GM23338 (cell line): ENCODE data around the gene PRMT5. TPM values are rescaled to one million over a fixed set of nuclear protein-coding genes. Genes with fewer than 3 reads are reported as not detected.

Source experiments
- ATAC-seq: fragments of 200-7000 bp; cut with Tn5 transposase; 3 replicates; pipeline ENCODE4 v1.9.1; 2020
- DNase-seq: peaks from one replicate; pipeline ENCODE4 v3.0.0-alpha.2; 2015; ENCODE audit warnings: low spot score
- H2AFZ ChIP-seq: fragments of 200-600 bp; sonication (generic); 2 replicates; pipeline ENCODE4 v1.8.0; 2016; ENCODE audit warnings: antibody characterized with exemption, mild to moderate bottlenecking, moderate library complexity
- H3F3A ChIP-seq: fragments of 200-600 bp; sonication (generic); replicated peaks from 2 replicates; pipeline ENCODE4 v1.8.0; 2017; ENCODE audit warnings: antibody characterized with exemption, mixed run types, low read depth
- H3K27ac ChIP-seq: fragments of 200-600 bp; sonication (generic); 2 replicates; pipeline ENCODE4 v1.6.1; 2016; ENCODE audit warnings: low read depth
- H3K27me3 ChIP-seq: fragments of 200-600 bp; sonication (generic); 2 replicates; pipeline ENCODE4 v1.8.0; 2016; ENCODE audit warnings: mild to moderate bottlenecking, mixed run types, moderate library complexity; ENCODE audit not compliant: insufficient read depth
- H3K36me3 ChIP-seq: fragments of 200-600 bp; sonication (generic); 2 replicates; pipeline ENCODE4 v1.8.0; 2016; ENCODE audit warnings: mild to moderate bottlenecking; ENCODE audit not compliant: insufficient read depth
- H3K4me1 ChIP-seq: fragments of 200-600 bp; sonication (generic); 2 replicates; pipeline ENCODE4 v1.8.0; 2016; ENCODE audit warnings: mild to moderate bottlenecking, moderate library complexity; ENCODE audit not compliant: insufficient read depth
- H3K4me2 ChIP-seq: fragments of 200-600 bp; sonication (generic); 2 replicates; pipeline ENCODE4 v1.7.1; 2017; ENCODE audit warnings: mixed run types
- H3K4me3 ChIP-seq: fragments of 200-600 bp; sonication (generic); 2 replicates; pipeline ENCODE4 v1.6.1; 2016; ENCODE audit warnings: mixed run types
- H3K79me2 ChIP-seq: fragments of 200-600 bp; sonication (generic); replicated peaks from 2 replicates; pipeline ENCODE4 v1.8.0; 2017; ENCODE audit warnings: mild to moderate bottlenecking; ENCODE audit not compliant: insufficient read depth
- H3K9me2 ChIP-seq: fragments of 200-600 bp; sonication (generic); 2 replicates; pipeline ENCODE4 v1.8.0; 2017; ENCODE audit not compliant: insufficient read depth
- H4K20me1 ChIP-seq: fragments of 200-600 bp; sonication (generic); replicated peaks from 2 replicates; pipeline ENCODE4 v1.8.0; 2017; ENCODE audit warnings: mild to moderate bottlenecking; ENCODE audit not compliant: insufficient read depth
- H3K27ac Mint-ChIP-seq: 2 replicates; pipeline ENCODE4 v1.8.0; 2020; ENCODE audit warnings: inconsistent platforms, mild to moderate bottlenecking, moderate library complexity, mixed read lengths
- H3K27me3 Mint-ChIP-seq: 3 replicates; pipeline ENCODE4 v1.8.0; 2022; ENCODE audit warnings: low read depth, mild to moderate bottlenecking, moderate library complexity, mixed read lengths, inconsistent platforms; ENCODE audit not compliant: insufficient read depth, poor library complexity
- H3K36me3 Mint-ChIP-seq: 3 replicates; pipeline ENCODE4 v1.8.0; 2021; ENCODE audit warnings: low read depth, mild to moderate bottlenecking, inconsistent platforms, moderate library complexity, mixed read lengths
- H3K4me1 Mint-ChIP-seq: 3 replicates; pipeline ENCODE4 v1.8.0; 2020; ENCODE audit warnings: mild to moderate bottlenecking, inconsistent platforms, mixed read lengths
- H3K4me3 Mint-ChIP-seq: 3 replicates; pipeline ENCODE4 v1.8.0; 2021; ENCODE audit warnings: moderate library complexity, mild to moderate bottlenecking, inconsistent platforms, mixed read lengths
- H3K9me3 Mint-ChIP-seq: 3 replicates; pipeline ENCODE4 v1.8.0; 2020; ENCODE audit warnings: moderate library complexity, mild to moderate bottlenecking, inconsistent platforms, mixed read lengths
- CREB1 ChIP-seq: fragments of 250-450 bp; sonication (Bioruptor Pico); IDR thresholded peaks from 2 replicates; pipeline ENCODE4 v1.5.0; 2020; ENCODE audit warnings: low read depth, mild to moderate bottlenecking, moderate library complexity
- EZH2 ChIP-seq: fragments of 200-600 bp; sonication (generic); IDR thresholded peaks from one replicate; pipeline ENCODE4 v1.8.0; 2017; ENCODE audit warnings: antibody characterized with exemption, mild to moderate bottlenecking, low read depth; ENCODE audit not compliant: unreplicated experiment
- EZH2phosphoT487 ChIP-seq: fragments of 200-600 bp; sonication (generic); IDR thresholded peaks from one replicate; pipeline ENCODE4 v1.8.1; 2018; ENCODE audit warnings: antibody characterized with exemption; ENCODE audit not compliant: unreplicated experiment
- JUNB ChIP-seq: IDR thresholded peaks from one replicate; pipeline ENCODE4 v1.6.1; 2016; ENCODE audit warnings: antibody characterized with exemption; ENCODE audit not compliant: unreplicated experiment
- NANOG ChIP-seq: IDR thresholded peaks from 2 replicates; pipeline ENCODE4 v1.6.1; 2016; ENCODE audit warnings: antibody characterized with exemption, borderline replicate concordance
- POLR2AphosphoS5 ChIP-seq: IDR thresholded peaks from 2 replicates; pipeline ENCODE4 v1.6.1; 2016; ENCODE audit warnings: antibody characterized with exemption, low read depth
- STAT1 ChIP-seq: IDR thresholded peaks from one replicate; pipeline ENCODE4 v1.6.1; 2016; ENCODE audit warnings: antibody characterized with exemption; ENCODE audit not compliant: unreplicated experiment
- ZNF114 ChIP-seq: fragments of 250-450 bp; sonication (Bioruptor Pico); IDR thresholded peaks from 2 replicates; pipeline ENCODE4 v1.5.0; 2020; ENCODE audit warnings: mild to moderate bottlenecking, moderate library complexity
- ZNF331 ChIP-seq: fragments of 250-450 bp; sonication (Bioruptor Pico); IDR thresholded peaks from 2 replicates; pipeline ENCODE4 v1.5.0; 2020; ENCODE audit warnings: low read depth, mild to moderate bottlenecking, moderate library complexity
- polyA plus RNA-seq: library from polyadenylated mRNA; unstranded; fragments of >200 nt; fragmentation: Nextera tagmentation; extraction: Ambion mirVana; gene quantifications from 2 replicates; pipeline ENCODE4 v1.2.1, GENCODE V29; 2016
- total RNA-seq: library from RNA; depleted of rRNA; stranded (reverse); fragments of >200 nt; shearing (Covaris generic); gene quantifications from 2 replicates; pipeline ENCODE4 v1.2.3, GENCODE V29; 2014
- TF ChIP-seq, protein P1 (sequence below): IDR thresholded peaks from one replicate; pipeline ENCODE4 v1.6.1; 2018; ENCODE audit warnings: antibody characterized with exemption; ENCODE audit not compliant: unreplicated experiment
- TF ChIP-seq, protein P2 (sequence below): fragments of 250-450 bp; sonication (Bioruptor Pico); IDR thresholded peaks from 2 replicates; pipeline ENCODE4 v1.5.0; 2020; ENCODE audit warnings: mild to moderate bottlenecking, moderate library complexity
- TF ChIP-seq, protein P3 (sequence below): IDR thresholded peaks from 2 replicates; pipeline ENCODE4 v1.6.1; 2016; ENCODE audit warnings: antibody characterized with exemption
- TF ChIP-seq, protein P4 (sequence below), 2 experiments: fragments of 200-600 bp in 1 of 2; sonication (generic) in 1 of 2; conservative IDR thresholded peaks; 2 replicates each; pipeline versions ENCODE4 v1.5.1 to v1.6.1; 2016 to 2017; ENCODE audit warnings: antibody characterized with exemption in 2 of 2, low read depth in 2 of 2, mild to moderate bottlenecking in 2 of 2, moderate library complexity in 1 of 2

Gene PRMT5
- total and polyA plus RNA-seq, 2 experiments from 2014 or later: 68.8 to 124 TPM

DNA sequence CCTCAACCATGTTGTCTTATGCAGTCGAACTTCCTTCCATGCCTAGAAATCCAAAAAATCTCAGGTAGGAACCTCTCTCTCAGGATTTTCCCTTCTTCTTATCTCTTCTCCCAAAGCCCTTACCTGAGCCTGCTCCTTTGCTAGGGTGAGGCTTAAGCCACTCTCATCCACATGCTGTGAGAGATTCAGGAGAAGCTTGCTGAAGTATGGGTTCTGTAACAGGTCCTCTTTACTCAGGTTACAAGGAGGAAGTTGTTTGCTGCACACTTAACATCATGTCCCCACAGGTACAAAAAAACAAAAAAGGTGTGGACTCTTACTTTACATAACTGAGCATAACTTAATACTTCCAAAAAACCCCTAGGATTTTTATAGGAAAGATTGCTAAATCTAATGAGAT, 23.2 kb upstream of the PRMT5 start:
- Histone ChIP-seq H3K4me3 (no peak overlapping the region), H3K4me1 (peaks cover 10% of the 10 kb centered on the region), H2AFZ (no peak overlapping the region), H3K36me3 (no peaks in the 10 kb centered on the region), H3K27me3 (no peaks in the 10 kb centered on the region), H3K27ac (no peak overlapping the region), H3K4me2 (no peak overlapping the region), H4K20me1 (no peaks in the 10 kb centered on the region), H3K79me2 (no peaks in the 10 kb centered on the region), H3F3A (peaks cover 12% of the 10 kb centered on the region; the same call in 1 of the 2 replicates), H3K9me2 (no peaks in the 10 kb centered on the region)
- Mint-ChIP-seq H3K36me3 (peaks cover 54% of the 10 kb centered on the region), H3K4me3 (no peak overlapping the region), H3K27ac (no peak overlapping the region), H3K4me1 (peaks cover 14% of the 10 kb centered on the region), H3K9me3 (no peaks in the 10 kb centered on the region; the same call in 2 of the 3 replicates), H3K27me3 (peaks cover 5% of the 10 kb centered on the region)
- ATAC-seq (no peak), DNase-seq (no peak)
- TF ChIP-seq JUNB: no peak
- no peak for TF ChIP-seq ZNF114 (CRISPR knock-in tag)
- no peak for TF ChIP-seq POLR2AphosphoS5
- TF ChIP-seq EZH2: no peak
- no peak for TF ChIP-seq STAT1
- TF ChIP-seq, protein P1, sequence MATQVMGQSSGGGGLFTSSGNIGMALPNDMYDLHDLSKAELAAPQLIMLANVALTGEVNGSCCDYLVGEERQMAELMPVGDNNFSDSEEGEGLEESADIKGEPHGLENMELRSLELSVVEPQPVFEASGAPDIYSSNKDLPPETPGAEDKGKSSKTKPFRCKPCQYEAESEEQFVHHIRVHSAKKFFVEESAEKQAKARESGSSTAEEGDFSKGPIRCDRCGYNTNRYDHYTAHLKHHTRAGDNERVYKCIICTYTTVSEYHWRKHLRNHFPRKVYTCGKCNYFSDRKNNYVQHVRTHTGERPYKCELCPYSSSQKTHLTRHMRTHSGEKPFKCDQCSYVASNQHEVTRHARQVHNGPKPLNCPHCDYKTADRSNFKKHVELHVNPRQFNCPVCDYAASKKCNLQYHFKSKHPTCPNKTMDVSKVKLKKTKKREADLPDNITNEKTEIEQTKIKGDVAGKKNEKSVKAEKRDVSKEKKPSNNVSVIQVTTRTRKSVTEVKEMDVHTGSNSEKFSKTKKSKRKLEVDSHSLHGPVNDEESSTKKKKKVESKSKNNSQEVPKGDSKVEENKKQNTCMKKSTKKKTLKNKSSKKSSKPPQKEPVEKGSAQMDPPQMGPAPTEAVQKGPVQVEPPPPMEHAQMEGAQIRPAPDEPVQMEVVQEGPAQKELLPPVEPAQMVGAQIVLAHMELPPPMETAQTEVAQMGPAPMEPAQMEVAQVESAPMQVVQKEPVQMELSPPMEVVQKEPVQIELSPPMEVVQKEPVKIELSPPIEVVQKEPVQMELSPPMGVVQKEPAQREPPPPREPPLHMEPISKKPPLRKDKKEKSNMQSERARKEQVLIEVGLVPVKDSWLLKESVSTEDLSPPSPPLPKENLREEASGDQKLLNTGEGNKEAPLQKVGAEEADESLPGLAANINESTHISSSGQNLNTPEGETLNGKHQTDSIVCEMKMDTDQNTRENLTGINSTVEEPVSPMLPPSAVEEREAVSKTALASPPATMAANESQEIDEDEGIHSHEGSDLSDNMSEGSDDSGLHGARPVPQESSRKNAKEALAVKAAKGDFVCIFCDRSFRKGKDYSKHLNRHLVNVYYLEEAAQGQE: no peak
- TF ChIP-seq, protein P2, sequence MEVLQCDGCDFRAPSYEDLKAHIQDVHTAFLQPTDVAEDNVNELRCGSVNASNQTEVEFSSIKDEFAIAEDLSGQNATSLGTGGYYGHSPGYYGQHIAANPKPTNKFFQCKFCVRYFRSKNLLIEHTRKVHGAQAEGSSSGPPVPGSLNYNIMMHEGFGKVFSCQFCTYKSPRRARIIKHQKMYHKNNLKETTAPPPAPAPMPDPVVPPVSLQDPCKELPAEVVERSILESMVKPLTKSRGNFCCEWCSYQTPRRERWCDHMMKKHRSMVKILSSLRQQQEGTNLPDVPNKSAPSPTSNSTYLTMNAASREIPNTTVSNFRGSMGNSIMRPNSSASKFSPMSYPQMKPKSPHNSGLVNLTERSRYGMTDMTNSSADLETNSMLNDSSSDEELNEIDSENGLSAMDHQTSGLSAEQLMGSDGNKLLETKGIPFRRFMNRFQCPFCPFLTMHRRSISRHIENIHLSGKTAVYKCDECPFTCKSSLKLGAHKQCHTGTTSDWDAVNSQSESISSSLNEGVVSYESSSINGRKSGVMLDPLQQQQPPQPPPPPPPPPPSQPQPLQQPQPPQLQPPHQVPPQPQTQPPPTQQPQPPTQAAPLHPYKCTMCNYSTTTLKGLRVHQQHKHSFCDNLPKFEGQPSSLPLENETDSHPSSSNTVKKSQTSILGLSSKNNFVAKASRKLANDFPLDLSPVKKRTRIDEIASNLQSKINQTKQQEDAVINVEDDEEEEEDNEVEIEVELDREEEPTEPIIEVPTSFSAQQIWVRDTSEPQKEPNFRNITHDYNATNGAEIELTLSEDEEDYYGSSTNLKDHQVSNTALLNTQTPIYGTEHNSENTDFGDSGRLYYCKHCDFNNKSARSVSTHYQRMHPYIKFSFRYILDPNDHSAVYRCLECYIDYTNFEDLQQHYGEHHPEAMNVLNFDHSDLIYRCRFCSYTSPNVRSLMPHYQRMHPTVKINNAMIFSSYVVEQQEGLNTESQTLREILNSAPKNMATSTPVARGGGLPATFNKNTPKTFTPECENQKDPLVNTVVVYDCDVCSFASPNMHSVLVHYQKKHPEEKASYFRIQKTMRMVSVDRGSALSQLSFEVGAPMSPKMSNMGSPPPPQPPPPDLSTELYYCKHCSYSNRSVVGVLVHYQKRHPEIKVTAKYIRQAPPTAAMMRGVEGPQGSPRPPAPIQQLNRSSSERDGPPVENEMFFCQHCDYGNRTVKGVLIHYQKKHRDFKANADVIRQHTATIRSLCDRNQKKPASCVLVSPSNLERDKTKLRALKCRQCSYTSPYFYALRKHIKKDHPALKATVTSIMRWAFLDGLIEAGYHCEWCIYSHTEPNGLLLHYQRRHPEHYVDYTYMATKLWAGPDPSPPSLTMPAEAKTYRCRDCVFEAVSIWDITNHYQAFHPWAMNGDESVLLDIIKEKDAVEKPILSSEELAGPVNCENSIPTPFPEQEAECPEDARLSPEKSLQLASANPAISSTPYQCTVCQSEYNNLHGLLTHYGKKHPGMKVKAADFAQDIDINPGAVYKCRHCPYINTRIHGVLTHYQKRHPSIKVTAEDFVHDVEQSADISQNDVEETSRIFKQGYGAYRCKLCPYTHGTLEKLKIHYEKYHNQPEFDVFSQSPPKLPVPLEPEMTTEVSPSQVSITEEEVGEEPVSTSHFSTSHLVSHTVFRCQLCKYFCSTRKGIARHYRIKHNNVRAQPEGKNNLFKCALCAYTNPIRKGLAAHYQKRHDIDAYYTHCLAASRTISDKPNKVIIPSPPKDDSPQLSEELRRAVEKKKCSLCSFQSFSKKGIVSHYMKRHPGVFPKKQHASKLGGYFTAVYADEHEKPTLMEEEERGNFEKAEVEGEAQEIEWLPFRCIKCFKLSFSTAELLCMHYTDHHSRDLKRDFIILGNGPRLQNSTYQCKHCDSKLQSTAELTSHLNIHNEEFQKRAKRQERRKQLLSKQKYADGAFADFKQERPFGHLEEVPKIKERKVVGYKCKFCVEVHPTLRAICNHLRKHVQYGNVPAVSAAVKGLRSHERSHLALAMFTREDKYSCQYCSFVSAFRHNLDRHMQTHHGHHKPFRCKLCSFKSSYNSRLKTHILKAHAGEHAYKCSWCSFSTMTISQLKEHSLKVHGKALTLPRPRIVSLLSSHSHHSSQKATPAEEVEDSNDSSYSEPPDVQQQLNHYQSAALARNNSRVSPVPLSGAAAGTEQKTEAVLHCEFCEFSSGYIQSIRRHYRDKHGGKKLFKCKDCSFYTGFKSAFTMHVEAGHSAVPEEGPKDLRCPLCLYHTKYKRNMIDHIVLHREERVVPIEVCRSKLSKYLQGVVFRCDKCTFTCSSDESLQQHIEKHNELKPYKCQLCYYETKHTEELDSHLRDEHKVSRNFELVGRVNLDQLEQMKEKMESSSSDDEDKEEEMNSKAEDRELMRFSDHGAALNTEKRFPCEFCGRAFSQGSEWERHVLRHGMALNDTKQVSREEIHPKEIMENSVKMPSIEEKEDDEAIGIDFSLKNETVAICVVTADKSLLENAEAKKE: no peak
- no peak for TF ChIP-seq ZNF331 (CRISPR knock-in tag)
- no peak for TF ChIP-seq CREB1 (CRISPR knock-in tag)
- TF ChIP-seq, protein P3, sequence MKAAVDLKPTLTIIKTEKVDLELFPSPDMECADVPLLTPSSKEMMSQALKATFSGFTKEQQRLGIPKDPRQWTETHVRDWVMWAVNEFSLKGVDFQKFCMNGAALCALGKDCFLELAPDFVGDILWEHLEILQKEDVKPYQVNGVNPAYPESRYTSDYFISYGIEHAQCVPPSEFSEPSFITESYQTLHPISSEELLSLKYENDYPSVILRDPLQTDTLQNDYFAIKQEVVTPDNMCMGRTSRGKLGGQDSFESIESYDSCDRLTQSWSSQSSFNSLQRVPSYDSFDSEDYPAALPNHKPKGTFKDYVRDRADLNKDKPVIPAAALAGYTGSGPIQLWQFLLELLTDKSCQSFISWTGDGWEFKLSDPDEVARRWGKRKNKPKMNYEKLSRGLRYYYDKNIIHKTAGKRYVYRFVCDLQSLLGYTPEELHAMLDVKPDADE: no peak
- no peak for TF ChIP-seq EZH2phosphoT487
- TF ChIP-seq, protein P4, sequence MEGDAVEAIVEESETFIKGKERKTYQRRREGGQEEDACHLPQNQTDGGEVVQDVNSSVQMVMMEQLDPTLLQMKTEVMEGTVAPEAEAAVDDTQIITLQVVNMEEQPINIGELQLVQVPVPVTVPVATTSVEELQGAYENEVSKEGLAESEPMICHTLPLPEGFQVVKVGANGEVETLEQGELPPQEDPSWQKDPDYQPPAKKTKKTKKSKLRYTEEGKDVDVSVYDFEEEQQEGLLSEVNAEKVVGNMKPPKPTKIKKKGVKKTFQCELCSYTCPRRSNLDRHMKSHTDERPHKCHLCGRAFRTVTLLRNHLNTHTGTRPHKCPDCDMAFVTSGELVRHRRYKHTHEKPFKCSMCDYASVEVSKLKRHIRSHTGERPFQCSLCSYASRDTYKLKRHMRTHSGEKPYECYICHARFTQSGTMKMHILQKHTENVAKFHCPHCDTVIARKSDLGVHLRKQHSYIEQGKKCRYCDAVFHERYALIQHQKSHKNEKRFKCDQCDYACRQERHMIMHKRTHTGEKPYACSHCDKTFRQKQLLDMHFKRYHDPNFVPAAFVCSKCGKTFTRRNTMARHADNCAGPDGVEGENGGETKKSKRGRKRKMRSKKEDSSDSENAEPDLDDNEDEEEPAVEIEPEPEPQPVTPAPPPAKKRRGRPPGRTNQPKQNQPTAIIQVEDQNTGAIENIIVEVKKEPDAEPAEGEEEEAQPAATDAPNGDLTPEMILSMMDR (conservative IDR thresholded peaks at IDR 0.05; ENCODE audit: low read depth in 2 of 2): no peak
- no peak for TF ChIP-seq NANOG
